AG10803 (cell line): ENCODE measurements around the gene RAPGEF5.

ENCODE experiments used
- DNase-seq: peaks from one replicate; pipeline ENCODE4 v3.0.0; 2010; ENCODE audit warnings: low read depth
- H3K4me3 ChIP-seq: 2 replicates; pipeline ENCODE4 v1.5.1; 2011; ENCODE audit warnings: mild to moderate bottlenecking, low read length, control low read depth
- TF ChIP-seq, protein P1 (sequence below): conservative IDR thresholded peaks from 2 replicates; pipeline ENCODE4 v1.5.1; 2011; ENCODE audit warnings: mild to moderate bottlenecking, low read length, control low read depth, inconsistent platforms

Gene RAPGEF5

DNA sequence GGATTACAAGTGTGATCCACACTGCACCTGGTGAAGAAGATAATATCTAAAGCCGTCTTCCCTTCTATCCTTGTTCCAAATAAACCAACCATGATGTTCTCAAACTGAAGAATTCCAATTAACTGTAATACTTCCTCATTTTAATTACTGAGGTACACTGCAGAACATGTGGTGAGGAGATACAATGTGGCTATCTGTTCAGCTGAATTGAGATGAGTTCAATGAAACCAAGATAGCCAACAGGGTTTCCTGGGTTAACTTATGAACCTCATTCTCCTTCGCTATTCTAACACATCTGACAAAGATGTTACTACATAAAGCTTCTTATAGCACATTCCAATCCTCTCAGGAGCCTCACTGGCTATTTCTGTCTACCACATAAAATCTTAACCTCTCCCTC is 75.5 kb downstream of the RAPGEF5 start:
- no peak overlapping the region for H3K4me3 ChIP-seq
- DNase-seq = no peak
- TF ChIP-seq, protein P1, sequence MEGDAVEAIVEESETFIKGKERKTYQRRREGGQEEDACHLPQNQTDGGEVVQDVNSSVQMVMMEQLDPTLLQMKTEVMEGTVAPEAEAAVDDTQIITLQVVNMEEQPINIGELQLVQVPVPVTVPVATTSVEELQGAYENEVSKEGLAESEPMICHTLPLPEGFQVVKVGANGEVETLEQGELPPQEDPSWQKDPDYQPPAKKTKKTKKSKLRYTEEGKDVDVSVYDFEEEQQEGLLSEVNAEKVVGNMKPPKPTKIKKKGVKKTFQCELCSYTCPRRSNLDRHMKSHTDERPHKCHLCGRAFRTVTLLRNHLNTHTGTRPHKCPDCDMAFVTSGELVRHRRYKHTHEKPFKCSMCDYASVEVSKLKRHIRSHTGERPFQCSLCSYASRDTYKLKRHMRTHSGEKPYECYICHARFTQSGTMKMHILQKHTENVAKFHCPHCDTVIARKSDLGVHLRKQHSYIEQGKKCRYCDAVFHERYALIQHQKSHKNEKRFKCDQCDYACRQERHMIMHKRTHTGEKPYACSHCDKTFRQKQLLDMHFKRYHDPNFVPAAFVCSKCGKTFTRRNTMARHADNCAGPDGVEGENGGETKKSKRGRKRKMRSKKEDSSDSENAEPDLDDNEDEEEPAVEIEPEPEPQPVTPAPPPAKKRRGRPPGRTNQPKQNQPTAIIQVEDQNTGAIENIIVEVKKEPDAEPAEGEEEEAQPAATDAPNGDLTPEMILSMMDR = no peak

DNA sequence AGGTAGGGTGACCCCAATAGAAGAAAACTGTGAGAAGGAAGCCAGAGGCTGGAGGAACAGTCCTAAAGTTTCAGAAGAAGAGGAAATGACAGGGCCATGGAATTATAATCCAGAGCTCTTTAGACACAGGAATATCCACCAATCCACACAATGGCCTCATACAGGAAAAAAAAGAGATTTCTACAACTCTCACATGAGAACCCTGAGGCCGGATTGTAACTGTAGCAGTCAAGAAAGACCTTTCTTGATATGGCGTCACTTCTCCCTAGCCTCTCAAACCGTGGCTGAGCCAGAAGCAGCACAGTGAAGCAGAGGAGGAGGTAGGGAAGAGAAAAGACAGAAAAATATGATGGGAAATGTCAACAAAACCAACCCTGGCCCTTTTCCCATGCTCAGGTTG is 76.9 kb downstream of the RAPGEF5 start:
- no peak overlapping the region for H3K4me3 ChIP-seq
- TF ChIP-seq, protein P1 = no peak
- no peak for DNase-seq

DNA sequence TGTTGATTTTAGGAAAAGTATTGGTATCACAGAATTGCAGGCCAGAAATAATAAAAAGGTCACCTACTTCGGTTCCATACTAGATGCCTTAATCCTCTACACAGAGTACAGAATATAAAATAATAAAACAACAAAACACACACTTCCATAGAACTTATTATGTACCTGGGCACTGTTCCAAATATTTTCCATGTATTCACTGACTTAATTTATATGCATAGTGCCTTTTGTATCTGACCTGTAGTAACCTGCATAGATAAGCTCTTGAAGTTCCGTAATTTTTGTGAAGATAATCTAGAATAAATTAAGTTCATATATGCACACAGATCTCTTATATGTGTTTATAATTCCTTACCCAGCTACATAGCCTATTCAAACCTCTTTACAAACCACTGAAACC is 78.3 kb downstream of the RAPGEF5 start:
- no peak for DNase-seq
- H3K4me3 ChIP-seq = no peak overlapping the region
- TF ChIP-seq, protein P1 = no peak

DNA sequence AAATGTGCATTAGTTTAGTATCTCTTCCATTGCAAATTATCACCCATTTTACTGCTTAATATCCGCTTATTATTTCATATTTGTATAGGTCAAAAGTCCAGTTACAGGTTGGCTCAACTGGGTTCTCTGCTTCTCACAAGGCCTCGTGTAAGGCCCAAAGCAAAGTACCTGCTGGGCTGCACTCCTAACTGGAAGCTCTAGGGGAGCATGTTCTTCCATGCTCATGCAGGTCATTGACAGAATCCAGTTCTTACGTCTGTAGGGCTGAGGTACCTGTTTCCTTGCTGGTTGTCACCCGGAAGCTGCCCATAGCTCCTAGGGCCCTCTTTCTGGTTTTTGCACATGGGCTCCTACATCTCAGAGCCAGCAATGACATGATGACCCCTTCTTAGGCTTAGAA is 79.6 kb downstream of the RAPGEF5 start:
- H3K4me3 ChIP-seq = no peak overlapping the region
- TF ChIP-seq, protein P1 = no peak
- DNase-seq = no peak

DNA sequence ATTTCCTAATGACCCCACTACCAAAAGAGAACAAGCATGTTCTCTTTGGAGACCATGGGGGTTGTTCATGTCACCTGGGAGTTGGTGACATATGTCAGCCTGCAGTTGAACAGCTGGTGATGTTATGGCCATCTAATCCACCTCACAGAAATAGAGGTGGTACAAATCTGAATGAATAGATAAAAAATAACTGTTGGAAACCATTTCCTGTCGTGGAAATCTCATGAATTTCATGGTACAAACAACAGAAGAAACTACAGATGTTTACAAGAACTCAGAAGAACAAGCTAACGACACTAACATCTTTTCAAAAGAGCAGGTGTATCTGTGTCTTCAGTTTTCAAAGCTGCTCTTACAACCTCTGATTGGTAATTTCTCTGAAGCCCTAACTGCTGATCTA is 81.3 kb downstream of the RAPGEF5 start:
- no peak for DNase-seq
- no peak overlapping the region for H3K4me3 ChIP-seq
- TF ChIP-seq, protein P1 = no peak

DNA sequence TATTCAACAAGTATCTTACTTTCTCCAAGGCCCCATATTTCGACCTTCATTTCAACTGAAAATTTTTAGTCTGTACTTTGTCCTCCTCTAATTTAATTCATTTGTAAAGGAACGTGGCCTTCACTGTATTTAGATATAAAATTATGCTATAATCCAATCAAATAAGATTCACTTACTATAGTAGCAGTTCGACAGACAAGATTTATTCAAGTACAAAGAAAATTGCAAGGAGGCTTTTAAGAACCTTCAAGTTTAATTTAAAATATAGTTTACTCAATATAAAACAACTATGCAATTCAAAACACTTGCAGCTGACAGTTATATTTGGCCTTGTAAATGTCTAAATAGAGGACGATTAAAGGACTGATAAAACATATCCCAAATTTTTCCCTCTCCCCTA is 85.6 kb downstream of the RAPGEF5 start:
- no peak for DNase-seq
- TF ChIP-seq, protein P1 = no peak
- no peak overlapping the region for H3K4me3 ChIP-seq

DNA sequence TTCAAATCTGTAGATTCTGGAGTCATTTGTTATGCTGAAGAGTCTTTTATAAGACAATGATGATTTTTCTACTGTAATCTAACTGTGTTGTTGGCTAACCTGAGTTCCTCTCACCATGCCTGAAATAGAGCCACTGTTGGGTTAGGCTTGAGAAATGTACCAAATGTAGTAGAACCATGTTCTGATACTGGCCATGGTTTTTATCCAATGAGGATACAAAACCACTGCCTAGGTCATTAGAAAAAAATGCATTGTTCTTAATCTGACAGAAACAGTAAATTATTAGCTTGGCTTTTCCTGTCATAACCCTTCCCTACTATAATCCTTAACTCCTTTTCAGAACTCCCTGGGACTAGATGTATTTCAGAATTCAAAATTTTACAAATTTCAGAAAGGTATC is 86.6 kb downstream of the RAPGEF5 start:
- TF ChIP-seq, protein P1 = no peak

More for the DNA sequence above, 86.6 kb downstream of the RAPGEF5 start:
- H3K4me3 ChIP-seq = no peak overlapping the region
- peak; percentile 5 for DNase-seq
